Measurements from ENCODE around the gene PPIG.
"Not testable (repeated sequence)": the region's sequence is repeated elsewhere in the genome, so short reads cannot be mapped to it uniquely, and the experiment has no call there.

The PPIG gene

DNA sequence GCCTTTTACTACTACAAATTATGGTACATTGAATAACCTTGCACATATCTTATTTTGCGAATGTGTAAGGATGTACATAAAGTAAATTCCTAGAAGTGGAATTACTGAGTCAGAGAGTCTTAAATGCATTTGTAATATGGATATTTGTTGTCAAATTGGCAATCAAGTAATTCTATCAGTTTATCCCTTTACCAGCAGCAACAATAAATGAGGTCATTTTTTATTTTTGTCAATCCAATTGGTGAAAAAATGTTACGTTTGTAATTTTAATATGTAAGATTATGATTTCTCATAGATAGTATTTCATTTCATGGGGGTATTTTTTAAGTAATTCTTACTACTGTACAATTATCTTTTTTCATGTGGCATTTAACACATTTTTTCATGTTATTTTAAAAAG lies 14.8 kb downstream of the PPIG start:
- no peak for DNase-seq

DNA sequence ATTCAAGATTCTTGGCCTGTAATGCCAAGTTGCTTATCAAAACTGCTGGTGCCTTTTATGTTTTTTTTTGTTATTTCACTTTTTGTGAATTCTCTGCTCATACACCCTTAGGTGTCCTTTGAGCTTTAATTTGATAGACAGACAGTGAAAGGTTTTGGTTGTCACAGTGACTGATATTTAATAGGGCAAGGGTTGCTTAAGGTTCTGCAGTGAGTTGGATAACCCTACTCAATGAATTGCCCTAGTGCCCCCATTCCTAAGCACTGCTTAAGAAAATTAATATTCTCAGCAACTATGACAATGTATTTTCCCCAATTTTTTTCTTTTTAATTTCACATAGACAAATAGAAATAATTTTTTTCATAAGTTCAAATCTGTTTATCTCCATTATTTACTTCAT lies 15.4 kb downstream of the PPIG start:
- DNase-seq = no peak

DNA sequence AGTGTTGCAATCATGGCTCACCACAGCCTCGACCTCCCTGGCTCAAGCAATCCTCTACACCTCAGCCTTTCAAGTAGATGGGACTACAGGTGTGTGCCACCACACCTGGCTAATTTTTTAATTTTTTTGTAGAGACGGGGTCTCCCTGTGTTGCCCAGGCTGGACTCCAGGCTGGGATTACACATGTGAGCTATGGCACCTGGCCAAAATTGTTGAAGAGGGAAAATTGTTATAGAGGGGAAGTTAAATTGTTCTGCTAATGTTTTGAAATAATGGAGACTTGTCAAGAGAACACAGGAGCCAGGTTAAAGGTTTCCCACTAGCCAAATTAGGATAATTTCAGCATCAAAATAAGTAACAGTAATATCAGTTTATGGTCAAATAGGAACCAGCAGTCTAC lies 25.1 kb downstream of the PPIG start:
- no peak for DNase-seq

DNA sequence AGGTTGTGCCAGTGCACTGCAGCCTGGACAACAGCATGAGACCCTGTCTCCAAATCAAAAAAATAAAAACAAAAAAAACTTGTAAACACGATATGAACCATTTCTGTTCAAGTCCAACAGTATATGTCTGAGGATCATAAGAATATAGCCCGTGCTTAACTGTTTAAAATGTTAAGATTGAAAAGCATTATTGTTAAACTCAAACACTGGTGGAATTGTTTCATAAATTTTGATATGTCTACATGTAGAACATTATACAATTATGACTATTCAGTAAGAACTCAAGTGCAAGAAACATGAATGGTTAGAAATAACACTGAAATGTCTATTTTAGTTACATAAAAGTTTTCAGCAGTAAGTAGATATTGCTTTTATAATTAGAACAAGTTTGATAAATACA lies 29.7 kb downstream of the PPIG start:
- no peak for DNase-seq

DNA sequence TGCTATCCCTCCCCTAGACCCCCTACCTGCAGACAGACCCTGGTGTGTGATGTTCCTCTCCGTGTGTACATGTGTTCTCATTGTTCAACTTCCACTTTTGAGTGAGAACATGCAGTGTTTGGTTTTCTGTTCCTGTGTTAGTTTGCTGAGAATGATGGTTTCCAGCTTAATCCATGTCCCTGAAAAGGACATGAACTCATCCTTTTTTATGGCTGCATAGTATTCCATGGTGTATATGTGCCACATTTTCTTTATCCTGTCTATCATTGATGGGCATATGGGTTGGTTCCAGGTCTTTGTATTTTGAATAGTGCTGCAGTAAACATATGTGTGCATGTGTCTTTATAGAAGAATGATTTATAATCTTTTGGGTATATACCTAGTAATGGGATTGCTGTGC lies 31.8 kb downstream of the PPIG start:
- DNase-seq = not testable (repeated sequence)

DNA sequence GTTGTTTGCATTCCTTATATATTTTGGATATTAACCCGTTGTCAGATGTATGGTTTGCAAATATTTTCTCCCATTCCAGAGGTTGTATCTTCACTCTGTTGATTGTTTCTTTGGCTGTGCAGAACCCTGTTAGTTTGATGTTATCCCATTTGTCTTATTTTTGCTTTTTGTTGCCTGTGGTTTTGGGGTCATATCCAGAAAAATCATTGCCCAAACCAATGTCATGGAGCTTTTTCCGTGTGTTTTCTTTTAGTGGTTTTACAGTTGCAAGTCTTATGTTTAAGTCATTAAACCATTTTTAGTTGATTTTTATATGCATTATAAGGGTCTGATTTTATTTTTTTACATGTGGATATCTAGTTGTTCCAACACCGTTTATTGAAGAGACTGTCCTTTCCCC lies 35.8 kb downstream of the PPIG start:
- no peak for DNase-seq

DNA sequence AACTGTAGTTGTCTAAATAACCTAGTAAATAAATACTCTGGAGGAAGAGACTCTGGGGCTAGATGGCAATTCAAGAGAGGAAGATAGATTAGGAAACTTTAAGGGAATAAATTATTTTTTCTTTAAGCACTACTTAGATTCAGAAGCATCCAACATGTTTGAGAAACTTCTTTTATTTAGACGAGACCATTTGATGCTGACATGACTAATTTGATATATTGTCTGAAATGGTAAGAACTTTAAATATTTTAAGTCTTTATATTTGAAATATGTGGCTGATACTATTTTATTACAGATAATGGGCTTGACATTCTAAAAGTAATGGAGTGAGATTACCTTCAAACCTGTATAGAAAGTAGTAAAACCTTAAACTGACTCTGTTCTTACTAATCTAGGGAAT lies 36.4 kb downstream of the PPIG start:
- DNase-seq = no peak

DNA sequence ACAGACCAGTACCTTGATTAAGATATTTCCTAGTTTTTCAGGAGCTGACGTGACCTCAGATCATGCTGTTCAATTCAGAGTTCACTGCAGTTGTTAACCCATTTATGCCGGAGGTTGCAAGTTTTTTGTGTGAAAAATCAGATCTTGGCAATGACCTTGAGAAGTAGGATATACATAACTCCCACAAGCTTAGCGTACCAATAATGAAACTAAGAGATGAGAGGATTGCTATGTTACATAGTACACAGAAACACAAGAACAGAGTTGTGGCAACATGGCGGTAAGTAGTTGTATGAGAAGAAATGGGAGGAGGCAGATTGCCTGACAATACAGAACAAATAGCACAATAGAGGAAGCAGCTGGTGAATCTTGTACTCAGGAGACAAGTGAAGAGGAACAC lies 39.1 kb downstream of the PPIG start:
- no peak for DNase-seq

DNA sequence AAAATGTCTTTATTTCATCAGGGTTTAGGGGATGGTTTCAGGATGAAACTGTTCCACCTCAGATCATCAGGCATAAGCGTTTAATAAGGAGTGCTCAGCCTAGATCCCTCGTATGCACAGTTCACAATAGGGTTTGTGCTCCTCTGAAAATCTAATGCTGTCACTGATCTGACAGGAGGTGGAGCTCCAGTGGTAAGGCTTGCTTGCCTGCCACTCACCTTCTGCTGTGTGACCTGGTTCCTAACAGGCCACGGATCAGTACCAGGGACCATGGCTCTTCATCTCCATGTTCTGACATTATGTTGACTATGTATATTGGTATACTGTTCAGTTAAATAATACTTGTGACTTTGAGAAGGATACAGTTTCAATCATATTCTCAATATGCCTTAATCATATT lies 41.6 kb downstream of the PPIG start:
- DNase-seq = no peak

DNA sequence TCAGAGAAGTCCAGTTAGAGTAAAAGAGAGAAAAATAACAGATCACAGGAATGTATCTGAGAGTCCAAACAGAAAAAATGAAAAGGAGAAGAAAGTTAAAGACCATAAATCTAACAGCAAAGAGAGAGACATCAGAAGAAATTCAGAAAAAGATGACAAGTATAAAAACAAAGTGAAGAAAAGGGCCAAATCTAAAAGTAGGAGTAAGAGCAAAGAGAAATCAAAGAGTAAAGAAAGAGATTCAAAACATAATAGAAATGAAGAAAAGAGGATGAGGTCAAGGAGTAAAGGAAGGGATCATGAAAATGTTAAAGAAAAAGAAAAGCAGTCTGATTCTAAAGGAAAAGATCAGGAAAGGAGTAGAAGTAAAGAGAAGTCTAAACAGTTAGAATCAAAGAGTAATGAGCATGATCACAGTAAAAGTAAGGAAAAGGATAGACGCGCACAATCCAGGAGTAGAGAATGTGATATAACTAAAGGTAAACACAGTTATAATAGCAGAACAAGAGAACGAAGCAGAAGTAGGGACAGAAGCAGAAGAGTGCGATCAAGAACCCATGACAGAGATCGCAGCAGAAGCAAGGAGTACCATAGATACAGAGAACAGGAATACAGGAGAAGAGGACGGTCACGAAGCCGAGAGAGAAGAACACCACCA lies 52.4 kb downstream of the PPIG start:
- no peak for DNase-seq

DNA sequence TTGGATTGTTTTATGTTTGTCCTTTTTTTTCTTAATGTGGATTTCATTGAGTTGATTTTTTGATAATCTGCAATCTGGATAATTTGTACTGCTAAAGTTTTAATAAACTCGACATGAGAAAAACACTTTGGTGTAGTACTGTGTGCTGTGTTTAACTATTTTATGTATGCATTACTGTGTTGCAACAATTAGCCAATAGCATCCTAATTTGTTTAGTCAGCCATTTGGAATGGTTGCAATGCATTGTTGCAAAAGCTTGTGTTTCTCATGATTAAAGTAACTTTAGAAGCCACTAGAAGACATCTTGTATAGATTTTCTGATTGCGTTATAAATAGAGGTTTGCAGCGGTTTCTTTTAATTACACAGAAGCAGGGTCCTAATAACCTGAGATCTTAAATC lies 53.5 kb downstream of the PPIG start:
- DNase-seq = no peak

DNA sequence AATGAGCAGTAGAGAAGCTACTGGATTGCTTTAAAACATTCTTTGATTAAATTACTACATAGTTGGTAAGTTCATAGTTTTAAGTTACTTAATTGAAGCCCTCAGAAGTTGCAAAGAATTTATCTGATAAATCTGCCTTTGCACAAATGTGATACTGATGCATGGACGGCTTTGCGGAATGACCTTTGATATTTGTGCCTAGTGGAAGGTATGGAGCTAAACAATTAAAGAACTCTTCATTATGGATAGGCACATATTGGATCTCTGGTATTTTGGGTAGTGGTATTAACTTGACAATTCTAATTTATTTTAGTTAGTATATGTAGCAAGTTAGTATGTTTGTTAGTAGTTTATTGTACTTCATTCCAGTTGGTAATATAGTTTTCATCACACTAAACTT lies 56.0 kb downstream of the PPIG start:
- no peak for DNase-seq

DNA sequence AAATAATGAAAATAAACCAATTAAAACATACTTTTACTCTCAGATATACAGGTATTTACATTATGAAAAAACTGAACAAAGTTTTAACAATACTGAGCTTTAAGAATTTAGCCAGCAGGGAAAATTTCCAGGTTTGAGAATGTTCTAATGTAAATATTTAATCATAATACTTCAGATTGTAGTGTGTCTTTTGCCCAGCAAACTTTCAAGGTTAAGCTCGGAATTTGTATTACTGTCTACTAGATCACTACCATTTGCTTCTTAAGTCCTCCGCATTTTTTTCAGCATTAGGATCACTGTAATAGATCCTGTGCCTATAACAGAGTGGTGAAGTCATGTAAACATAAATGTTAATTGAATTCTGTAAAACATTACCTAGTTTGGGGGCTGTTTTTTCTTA lies 57.3 kb downstream of the PPIG start:
- no peak for DNase-seq

DNA sequence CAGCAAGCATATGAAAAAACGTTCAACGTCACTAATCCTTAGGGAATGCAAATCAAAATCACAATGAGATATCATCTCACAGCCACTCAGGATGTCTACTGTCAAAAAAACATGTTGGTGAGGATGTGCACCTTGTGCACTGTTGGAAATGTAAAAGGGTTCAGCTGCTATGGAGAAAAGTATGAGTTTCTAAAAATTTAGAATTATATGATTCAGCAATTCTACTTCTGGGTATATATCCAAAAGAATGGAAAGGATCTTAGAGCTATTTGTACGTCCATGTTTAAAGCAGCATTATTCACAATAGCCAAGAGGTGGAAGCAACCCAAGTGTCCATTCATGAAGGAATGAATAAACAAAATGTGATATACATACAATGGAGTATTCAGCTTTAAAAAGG lies 60.0 kb downstream of the PPIG start:
- DNase-seq = no peak

DNA sequence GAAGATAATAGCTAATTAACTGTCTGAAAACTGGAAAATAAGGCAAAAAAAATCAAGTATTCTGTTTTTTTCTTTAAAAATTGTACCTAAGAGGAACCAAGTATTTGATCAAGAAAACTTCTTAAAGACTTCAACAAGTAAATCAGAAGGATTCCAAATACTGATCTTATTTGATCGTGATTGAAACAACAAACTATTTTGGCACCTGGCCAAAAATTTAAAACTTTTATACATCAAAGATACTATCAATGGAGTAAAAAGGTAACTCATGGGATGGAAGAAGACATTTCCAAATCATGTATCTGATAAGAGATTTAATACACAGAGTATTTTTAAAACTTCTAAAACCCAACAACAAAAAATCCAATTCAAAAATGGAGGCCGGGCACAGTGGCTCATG lies 63.3 kb downstream of the PPIG start:
- no peak for DNase-seq

DNA sequence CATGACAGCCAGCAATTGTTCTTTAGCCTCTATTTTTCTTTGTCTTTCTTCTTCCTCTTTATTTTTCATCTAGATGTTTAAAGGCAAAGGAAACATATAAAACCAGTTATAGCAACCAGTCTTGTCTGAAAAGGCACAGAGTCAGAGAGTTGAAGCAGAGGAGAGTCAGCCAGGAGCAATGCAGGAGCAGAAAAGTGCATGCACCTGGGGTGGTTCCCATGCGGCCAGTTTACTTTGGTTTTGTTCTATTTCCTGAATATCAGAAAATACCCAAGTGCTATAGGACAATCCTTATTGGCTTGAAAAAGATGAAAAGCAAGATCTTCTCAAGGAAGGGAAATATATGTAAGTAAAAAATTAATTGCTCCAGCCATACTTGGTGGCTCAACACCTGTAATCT lies 65.1 kb downstream of the PPIG start:
- DNase-seq = no peak

DNA sequence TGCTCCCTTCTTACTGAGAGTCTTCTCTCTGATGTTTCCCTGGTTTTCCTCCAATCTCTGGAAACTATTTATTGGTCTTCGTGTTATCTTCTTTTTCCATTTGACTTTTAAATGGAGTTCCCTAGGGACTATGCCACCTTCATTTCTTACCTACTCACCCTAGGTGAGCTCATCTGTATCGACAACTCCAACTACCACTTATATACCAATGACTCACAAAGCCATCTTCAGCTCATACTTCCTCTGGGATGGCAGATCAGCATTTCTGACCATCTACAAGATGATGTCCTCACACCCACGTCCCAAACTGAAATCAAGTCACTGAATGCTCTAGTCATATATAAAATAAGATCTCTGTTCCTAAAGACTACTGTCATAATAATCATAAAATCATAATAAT lies 69.5 kb downstream of the PPIG start:
- no peak for DNase-seq

DNA sequence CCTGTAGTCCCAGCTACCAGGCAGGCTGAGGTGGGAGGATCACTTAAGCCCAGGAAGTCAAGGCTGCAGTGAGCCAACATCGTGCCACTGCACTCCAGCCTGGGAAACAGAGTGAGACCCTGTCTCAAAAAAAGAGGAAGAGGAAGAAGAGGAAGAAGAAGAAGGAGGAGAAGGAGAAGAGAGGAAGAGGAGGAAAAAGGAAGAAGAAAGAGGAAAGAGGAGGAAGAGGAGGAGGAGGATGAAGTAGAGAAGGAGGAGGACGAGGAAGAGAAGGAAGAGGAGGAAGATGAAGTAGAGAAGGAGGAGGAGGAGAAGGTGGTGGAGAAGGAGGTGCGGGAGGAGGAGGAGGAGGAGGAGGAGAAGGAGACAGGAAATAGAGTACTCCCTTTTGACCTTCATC lies 72.0 kb downstream of the PPIG start:
- DNase-seq = no peak

DNA sequence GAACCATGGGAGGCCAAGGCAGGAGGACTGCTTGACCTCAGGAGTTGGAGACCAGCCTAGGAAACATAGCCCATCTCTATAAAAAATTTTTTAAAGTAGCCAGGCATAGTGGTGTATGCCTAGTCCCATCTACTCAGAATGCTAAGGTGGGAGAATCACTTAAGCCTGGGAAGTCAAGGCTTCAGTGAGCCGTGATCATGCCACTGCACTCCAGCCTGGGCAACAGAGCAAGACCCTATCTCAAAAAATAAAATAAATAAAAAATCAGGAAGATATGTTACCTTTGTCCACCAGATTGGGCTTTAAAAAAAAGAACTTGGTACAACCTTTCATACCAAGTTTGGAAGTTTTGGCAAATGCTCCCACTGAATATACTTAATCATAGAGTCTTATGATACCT lies 74.7 kb downstream of the PPIG start:
- no peak for DNase-seq

DNA sequence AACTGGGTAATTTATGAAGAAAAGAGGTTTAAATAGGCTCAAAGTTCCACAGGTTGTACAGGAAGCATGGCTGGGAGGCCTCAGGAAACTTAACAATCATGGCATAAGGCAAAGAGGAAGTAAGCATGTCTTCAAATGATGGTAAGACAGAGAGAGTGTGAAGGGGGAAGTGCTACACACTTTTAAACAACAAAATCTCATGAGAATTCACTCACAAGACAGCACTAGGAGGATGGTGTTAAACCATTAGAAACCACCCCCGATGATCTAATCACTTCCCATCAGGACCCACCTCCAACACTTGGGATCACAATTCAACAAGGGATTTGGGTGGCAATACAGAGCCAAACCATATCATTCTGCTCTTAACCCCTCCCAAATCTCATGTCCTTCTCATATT lies 75.2 kb downstream of the PPIG start:
- DNase-seq = no peak

DNA sequence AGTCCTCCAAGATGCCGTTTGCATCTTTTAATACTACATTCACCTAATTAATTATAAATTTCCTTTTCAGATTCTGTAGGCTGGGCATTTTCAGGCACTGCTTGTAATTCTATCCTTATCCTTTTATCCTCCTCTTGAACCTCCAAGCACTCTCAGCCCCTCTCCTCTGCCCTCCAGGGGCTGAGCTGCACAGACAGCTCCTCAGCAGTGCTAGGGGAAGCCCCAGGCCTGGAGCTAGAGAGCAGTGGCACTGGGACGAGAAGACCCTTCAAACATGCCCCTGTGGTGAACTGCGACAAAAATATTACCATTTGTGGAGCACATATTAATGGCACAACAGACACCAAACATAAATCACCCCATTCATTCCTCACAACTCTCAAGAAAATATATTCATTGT lies 77.1 kb downstream of the PPIG start:
- DNase-seq = no peak

DNA sequence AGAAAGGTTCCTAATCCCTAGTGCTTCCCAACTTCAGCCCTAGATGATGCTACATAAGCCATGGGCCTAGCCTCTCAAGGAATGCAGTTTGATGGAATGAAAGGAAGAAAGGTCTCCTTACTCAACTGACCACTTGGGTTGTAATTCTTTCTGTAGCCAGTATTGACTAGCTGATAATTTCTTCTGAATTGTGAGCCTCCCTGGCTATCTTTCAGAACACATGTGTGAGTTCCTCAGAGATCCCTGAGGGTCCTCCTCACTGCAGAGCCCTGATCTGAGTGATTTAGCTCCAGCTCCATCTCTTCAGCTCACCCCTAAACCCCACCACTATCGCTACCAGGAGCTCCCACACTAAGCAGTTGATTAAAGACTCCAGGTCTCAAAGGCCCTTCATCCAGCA lies 78.6 kb downstream of the PPIG start:
- DNase-seq = no peak

DNA sequence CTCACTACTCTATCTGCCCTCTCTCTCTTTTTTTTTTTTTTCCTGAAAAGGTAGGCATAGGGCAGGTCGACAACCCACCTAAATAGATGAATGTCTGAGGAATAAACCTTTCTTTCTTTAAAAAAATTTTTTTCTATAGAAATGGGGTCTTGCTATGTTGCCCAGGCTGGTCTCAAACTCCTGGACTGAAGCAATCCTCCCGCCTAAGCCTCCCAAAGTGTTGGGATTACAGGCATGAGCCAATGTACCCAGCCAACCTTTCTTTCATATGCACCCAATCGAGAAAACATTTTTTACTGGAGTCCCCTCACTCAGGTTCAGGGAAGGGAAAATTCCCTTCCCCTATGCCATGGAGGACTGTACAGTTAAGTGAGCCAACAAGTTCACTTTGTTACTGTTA lies 79.1 kb downstream of the PPIG start:
- DNase-seq = no peak

DNA sequence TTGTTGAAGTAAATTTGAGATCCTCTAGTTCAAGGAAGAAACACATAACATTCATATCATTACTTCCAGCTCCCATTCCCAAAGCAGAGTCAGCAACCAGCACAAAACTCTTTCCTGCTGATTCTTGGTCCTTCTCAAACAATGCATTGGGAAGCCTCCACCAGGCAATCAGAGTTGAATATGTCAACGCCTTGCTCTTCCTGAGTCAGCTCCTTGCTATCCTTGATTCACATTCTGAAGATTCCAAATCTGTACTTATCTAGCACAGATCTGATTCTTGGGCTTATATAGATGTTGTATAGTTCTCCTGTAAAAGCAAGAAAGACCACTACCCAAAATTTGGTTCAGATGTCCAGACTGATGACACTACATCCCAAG lies 80.4 kb downstream of the PPIG start:
- no peak for DNase-seq

DNA sequence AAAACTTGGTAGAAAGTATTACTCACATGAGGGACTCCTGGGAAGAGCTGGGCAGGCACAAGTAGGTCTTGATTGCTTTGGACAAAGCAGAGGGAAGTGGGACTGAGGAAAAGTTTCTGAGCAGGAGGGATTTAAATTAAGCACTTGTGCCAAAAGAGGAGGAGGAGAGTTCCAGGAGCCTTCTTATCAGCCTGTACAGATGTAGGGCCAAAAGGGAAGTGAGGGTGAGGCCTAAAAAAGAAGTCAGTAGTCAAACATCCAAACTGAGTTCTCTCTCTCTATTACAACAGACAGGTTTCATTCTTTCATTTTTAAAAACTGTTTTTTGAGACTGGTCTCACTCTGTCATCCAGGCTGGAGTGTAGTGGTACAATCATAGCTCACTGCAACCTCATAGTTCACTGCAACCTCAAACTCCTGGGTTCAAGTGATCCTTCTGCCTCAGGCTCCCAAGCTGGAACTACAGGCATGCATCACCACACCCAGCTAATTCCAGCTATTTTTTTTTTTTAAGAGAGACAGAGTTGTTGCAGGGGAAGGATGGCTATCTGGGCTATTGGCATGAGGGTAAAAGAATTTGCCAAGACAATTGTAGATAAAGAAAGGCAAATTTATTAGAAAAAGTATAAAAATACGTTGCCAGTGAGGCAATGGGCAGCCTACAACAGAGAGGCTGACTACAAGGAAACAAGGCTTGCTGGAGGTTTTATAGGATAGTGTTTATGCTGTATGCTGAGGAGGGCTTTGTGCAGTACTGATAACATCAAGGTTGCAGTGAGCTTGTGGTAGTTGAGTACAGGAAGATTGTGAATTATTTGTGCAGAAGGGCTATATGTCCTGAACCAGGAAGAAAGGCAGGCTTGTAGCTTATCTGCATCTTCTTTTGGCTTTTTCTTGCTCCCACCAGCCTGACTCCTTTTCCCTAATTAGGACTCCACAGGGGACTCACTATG lies 81.1 kb downstream of the PPIG start:
- no peak for DNase-seq

Data from NCI-H510A (cell line).